GM12865 (cell line): ENCODE data around the gene ADAM29.
A peak's percentile ranks its signal among the peaks of the same experiment; 100 is the strongest.
"Not testable (repeated sequence)": the region's sequence is repeated elsewhere in the genome, so short reads cannot be mapped to it uniquely, and the experiment has no call there.

Experiments
- DNase-seq: peaks from one replicate; pipeline ENCODE4 v3.0.0; 2010; ENCODE audit warnings: low read depth
- H3K4me3 ChIP-seq: 2 replicates; pipeline ENCODE4 v1.5.1; 2011; ENCODE audit warnings: mild to moderate bottlenecking, low read depth, low read length, control low read depth
- CTCF ChIP-seq: IDR thresholded peaks from 2 replicates; pipeline ENCODE4 v1.5.1; 2011; ENCODE audit warnings: low read length, control low read depth, low read depth, inconsistent platforms; ENCODE audit not compliant: insufficient read depth; ENCODE audit errors: missing control alignments

The ADAM29 gene

DNA sequence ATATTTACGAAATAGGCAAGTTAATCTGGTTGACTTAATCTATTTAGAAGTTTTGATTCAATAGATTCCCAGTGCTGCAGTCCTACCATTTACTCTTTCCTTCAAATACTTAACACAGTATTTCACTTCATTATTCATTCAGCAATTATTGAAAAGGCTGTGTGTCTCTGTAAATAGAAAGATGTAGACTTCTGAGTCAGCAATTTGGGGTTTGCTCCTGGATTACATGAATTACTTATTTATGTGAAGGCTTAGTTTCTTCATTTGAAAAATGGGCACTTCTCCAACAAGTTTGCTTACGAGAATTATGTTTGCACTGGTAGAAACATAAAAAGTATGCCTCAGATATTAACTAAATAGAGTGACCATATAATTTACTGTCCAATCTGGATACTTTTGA is 17.4 kb downstream of the ADAM29 start:
- no peak for DNase-seq
- no peak for TF ChIP-seq CTCF
- no peak overlapping the region for H3K4me3 ChIP-seq

- no peak for TF ChIP-seq CTCF
- no peak overlapping the region for H3K4me3 ChIP-seq
- DNase-seq, result peak; percentile 21
Observed at GRCh38 chr4:174940002-174940401, 21.8 kb downstream of the ADAM29 start.

DNA sequence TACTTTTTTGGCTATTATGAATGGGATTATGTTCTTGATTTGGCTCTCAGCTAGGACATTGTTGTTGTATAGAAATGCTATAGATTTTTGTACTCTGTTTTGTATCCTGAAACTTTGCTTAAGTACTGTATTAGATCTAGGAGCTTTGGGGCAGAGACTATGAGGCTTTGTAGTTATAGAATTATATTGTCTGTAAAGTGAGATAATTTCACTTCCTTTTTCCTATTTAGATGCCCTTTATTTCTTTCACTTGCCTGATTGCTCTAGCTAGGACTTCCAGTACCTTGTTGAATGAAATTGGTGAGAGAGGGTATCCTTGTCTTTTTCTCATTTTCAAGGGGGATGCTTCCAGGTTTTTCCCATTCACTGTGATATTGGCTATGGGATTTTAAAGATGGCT is 28.1 kb downstream of the ADAM29 start:
- TF ChIP-seq CTCF, result no peak
- no peak for DNase-seq
- H3K4me3 ChIP-seq, result no peak overlapping the region

GRCh38 chr4:174948826-174949225 is 30.7 kb downstream of the ADAM29 start:
- no peak overlapping the region for H3K4me3 ChIP-seq
- TF ChIP-seq CTCF, result no peak
- no peak for DNase-seq

DNA sequence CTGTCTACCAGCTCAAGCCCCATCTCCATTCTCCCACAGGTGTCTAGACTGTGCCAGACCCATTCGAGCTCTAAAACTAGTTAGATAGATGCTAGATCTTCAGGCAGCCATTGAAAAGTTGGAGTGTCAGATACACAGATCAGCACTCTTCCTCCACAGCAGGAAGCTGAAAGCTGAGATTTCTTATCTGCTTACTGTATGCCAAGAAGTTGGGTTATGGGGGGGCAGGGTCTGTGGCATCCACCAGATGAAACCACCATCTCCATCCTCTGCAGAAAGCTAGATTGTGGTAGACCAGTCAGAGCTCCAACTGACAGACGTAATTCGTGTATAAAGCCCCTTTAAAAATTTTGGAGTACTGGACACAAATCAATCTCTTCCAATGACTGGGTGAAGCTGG is 54.8 kb downstream of the ADAM29 start:
- DNase-seq, result no peak

GRCh38 chr4:174973336-174973735 is 55.2 kb downstream of the ADAM29 start:
- no peak for DNase-seq
- H3K4me3 ChIP-seq, result no peak overlapping the region
- TF ChIP-seq CTCF, result no peak

More for the DNA sequence above, 54.8 kb downstream of the ADAM29 start:
- H3K4me3 ChIP-seq, result no peak overlapping the region
- no peak for TF ChIP-seq CTCF

DNA sequence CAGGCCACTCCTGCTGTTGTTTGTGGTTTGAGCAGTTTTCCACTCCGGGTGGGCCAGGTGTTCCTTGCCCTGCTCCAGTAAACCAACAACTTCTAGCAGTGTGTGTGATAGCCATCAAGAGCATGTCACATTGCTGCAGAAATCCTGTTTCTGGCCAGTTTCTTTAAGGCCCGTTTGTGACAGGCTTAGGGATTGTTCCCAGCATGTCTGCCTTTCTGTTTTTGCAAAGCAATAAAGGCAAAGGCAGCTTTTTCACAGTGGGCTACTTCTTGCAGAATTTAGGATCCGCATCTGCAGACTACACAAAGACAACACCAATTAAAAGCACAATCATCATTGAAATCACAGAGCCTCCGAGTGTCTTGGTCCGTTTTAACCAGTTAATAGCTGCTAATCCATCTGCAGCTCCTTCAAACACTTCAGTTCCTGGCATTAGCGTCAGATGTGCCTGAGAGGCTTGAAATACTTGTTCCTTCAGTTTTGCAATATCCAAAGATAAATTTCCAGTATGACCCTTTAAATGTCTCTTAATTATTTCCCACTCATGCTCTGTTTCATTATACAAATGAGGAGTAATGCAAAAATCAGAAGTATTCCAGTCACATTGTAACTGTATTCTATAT is 65.1 kb downstream of the ADAM29 start:
- no peak for DNase-seq
- TF ChIP-seq CTCF, result no peak
- no peak overlapping the region for H3K4me3 ChIP-seq

- H3K4me3 ChIP-seq, DNase-seq: not testable (repeated sequence)
Observed at GRCh38 chr4:174983870-174984269, 65.7 kb downstream of the ADAM29 start.
